Testis (tissue), 3 donors: Measurements from ENCODE around the gene OCIAD2. TPM values are rescaled to one million over a fixed set of nuclear protein-coding genes. Genes with fewer than 3 reads are reported as not detected.
"Not testable (repeated sequence)": the region's sequence is repeated elsewhere in the genome, so short reads cannot be mapped to it uniquely, and the experiment has no call there.

Experiments
- DNase-seq: peaks from one replicate; pipeline ENCODE4 v3.0.0-alpha.2; 2019
- H3K27ac ChIP-seq, 2 donors: fragments of 200-600 bp; sonication (generic); one replicate each; pipeline ENCODE4 v1.5.1; 2019
- H3K27me3 ChIP-seq: fragments of 200-600 bp; sonication (generic); one replicate; pipeline ENCODE4 v1.5.1; 2019
- H3K36me3 ChIP-seq: fragments of 200-600 bp; sonication (generic); one replicate; pipeline ENCODE4 v1.5.1; 2017; ENCODE audit warnings: low read depth; ENCODE audit errors: missing control alignments
- H3K4me1 ChIP-seq: fragments of 200-600 bp; sonication (generic); one replicate; pipeline ENCODE4 v1.5.1; 2019
- H3K4me3 ChIP-seq, 2 donors: fragments of 200-600 bp; sonication (generic); one replicate each; pipeline ENCODE4 v1.5.1; 2017 to 2019
- H3K9me3 ChIP-seq: fragments of 200-600 bp; sonication (generic); one replicate; pipeline ENCODE4 v1.5.1; 2017
- CTCF ChIP-seq, 3 experiments: fragments of 450-650 bp in 2 of 3; fragments of 200-600 bp in 1 of 3; sonication (generic) in 1 of 3; IDR thresholded peaks; one replicate each; pipeline ENCODE4 v1.5.1; 2016 to 2019; ENCODE audit warnings: antibody characterized with exemption in 3 of 3, mild to moderate bottlenecking in 2 of 3, moderate library complexity in 1 of 3
- POLR2A ChIP-seq: fragments of 450-650 bp; IDR thresholded peaks from one replicate; pipeline ENCODE4 v1.6.1; 2017; ENCODE audit warnings: antibody characterized with exemption, mild to moderate bottlenecking, moderate library complexity
- WGBS, 2 donors: methylation state at CpG; one replicate each; pipeline ENCODE4 v1.1.5; 2018; 5-methylcytosine and 5-hydroxymethylcytosine counted together
- intact Hi-C: fragments of 100-400 bp; cut with DNase I; formaldehyde crosslinking; loops from one replicate; pipeline ENCODE4 v1.15.1; 2023; ENCODE audit warnings: low total_unique reads
- polyA plus RNA-seq: library from polyadenylated mRNA; stranded (reverse); fragments of 350-450 nt; fragmentation: Illumina TruSeq; extraction: RNeasy Lipid Tissue Mini Kit (QIAGEN cat#74804); gene quantifications from one replicate; pipeline ENCODE4 v1.2.3, GENCODE V29; 2014; ENCODE audit warnings: low read depth, low replicate concordance; ENCODE audit not compliant: insufficient read depth
- total RNA-seq, 2 donors: library from RNA; depleted of rRNA; stranded (reverse); fragments of >200 nt; gene quantifications; one replicate each; pipeline ENCODE4 v1.2.3, GENCODE V29; 2016

The OCIAD2 gene
- total and polyA plus RNA-seq, 3 donors from 2014 or later: 12.9 to 26.5 (median 15.9) TPM

- Histone ChIP-seq H3K27ac (no peak overlapping the region), H3K9me3 (no peaks in the 10 kb centered on the region), H3K4me1 (no peaks in the 10 kb centered on the region), H3K4me3 (no peak overlapping the region), H3K36me3 (no peaks in the 10 kb centered on the region), H3K27me3 (no peaks in the 10 kb centered on the region)
- 54 to 58% methylated on average over 9 of the region's 9 CpGs for WGBS, 2 donors
- TF ChIP-seq POLR2A (no peak), CTCF (IDR thresholded peaks at IDR 0.05) (no peak)
- intact Hi-C loops: no loop called here
- no peak for DNase-seq
Observed at GRCh38 chr4:48879561-48880442, 26.8 kb downstream of the OCIAD2 start.

- Histone ChIP-seq H3K4me3 (no peak overlapping the region), H3K27ac (no peak overlapping the region), H3K4me1 (no peaks in the 10 kb centered on the region), H3K27me3 (no peaks in the 10 kb centered on the region), H3K36me3 (no peaks in the 10 kb centered on the region), H3K9me3 (no peaks in the 10 kb centered on the region)
- intact Hi-C loops: no loop called here
- TF ChIP-seq CTCF (IDR thresholded peaks at IDR 0.05): no peak
- no peak for TF ChIP-seq POLR2A
- 94 to 100% methylated on average over 1 of the region's 1 CpG for WGBS, 2 donors
- no peak for DNase-seq
Observed at GRCh38 chr4:48877827-48878535, 28.6 kb downstream of the OCIAD2 start.

GRCh38 chr4:48864696-48865095, 41.9 kb downstream of the OCIAD2 start:
- DNase-seq, H3K4me3 ChIP-seq, H3K9me3 ChIP-seq, H3K27ac ChIP-seq, H3K36me3 ChIP-seq, H3K4me1 ChIP-seq, intact Hi-C loops, H3K27me3 ChIP-seq: not testable (repeated sequence)
- 93 to 94% methylated on average over 4 of the region's 4 CpGs for WGBS, 2 donors

GRCh38 chr4:48863728-48864127, 42.8 kb downstream of the OCIAD2 start:
- H3K27ac ChIP-seq: no peak overlapping the region
- no peaks in the 10 kb centered on the region for H3K9me3 ChIP-seq
- 86 to 88% methylated on average over 4 of the region's 4 CpGs for WGBS, 2 donors
- no peaks in the 10 kb centered on the region for H3K27me3 ChIP-seq
- H3K36me3 ChIP-seq: no peaks in the 10 kb centered on the region
- DNase-seq: no peak
- TF ChIP-seq CTCF (IDR thresholded peaks at IDR 0.05) (no peak), POLR2A (no peak)
- H3K4me1 ChIP-seq: no peaks in the 10 kb centered on the region
- intact Hi-C loops: no loop called here
- no peak overlapping the region for H3K4me3 ChIP-seq

- Histone ChIP-seq H3K27ac (no peak overlapping the region), H3K27me3 (no peaks in the 10 kb centered on the region), H3K36me3 (no peaks in the 10 kb centered on the region), H3K9me3 (no peaks in the 10 kb centered on the region), H3K4me1 (no peaks in the 10 kb centered on the region), H3K4me3 (no peak overlapping the region)
- TF ChIP-seq POLR2A (no peak), CTCF (IDR thresholded peaks at IDR 0.05) (no peak)
- 60 to 63% methylated on average over 1 of the region's 1 CpG for WGBS, 2 donors
- DNase-seq: no peak
- intact Hi-C loops: no loop called here
Observed at GRCh38 chr4:48862661-48863060, 43.9 kb downstream of the OCIAD2 start.
